Breast epithelium (tissue), 4 donors: ENCODE data around the gene RNF223. TPM values are rescaled to one million over a fixed set of nuclear protein-coding genes. Genes with fewer than 3 reads are reported as not detected.

Experiments
- DNase-seq, 2 donors: peaks; one replicate each; pipeline ENCODE4 v3.0.0-alpha.2; 2019; ENCODE audit warnings: low spot score in 2 of 2
- H3K27ac ChIP-seq, 2 donors: fragments of 200-600 bp; sonication (generic) in 1 of 2; one replicate each; pipeline ENCODE4 v1.5.1; 2016 to 2019; ENCODE audit warnings: mild to moderate bottlenecking in 1 of 2
- H3K27me3 ChIP-seq, 2 donors: fragments of 200-600 bp; sonication (generic) in 1 of 2; one replicate each; pipeline versions ENCODE4 v1.5.1 to v1.6.0; 2017 to 2019; ENCODE audit warnings: control low read depth in 1 of 2, mild to moderate bottlenecking in 1 of 2
- H3K36me3 ChIP-seq: fragments of 200-600 bp; one replicate; pipeline ENCODE4 v1.5.1; 2019
- H3K4me1 ChIP-seq, 2 donors: fragments of 200-600 bp; sonication (generic); one replicate each; pipeline ENCODE4 v1.5.1; 2016 to 2019; ENCODE audit warnings: control low read depth in 1 of 2
- H3K4me3 ChIP-seq, 3 donors: fragments of 200-600 bp; sonication (generic); 1 replicate in 2 of 3; 2 replicates in 1 of 3; pipeline ENCODE4 v1.5.1; 2016 to 2019; ENCODE audit warnings: mild to moderate bottlenecking in 3 of 3, moderate library complexity in 2 of 3
- H3K9me3 ChIP-seq, 2 donors: fragments of 200-600 bp; sonication (generic) in 1 of 2; one replicate each; pipeline ENCODE4 v1.5.1; 2016 to 2019; ENCODE audit warnings: control low read depth in 1 of 2
- CTCF ChIP-seq, 3 donors: fragments of 450-650 bp; IDR thresholded peaks; one replicate each; pipeline ENCODE4 v1.5.1; 2016 to 2017; ENCODE audit warnings: antibody characterized with exemption in 3 of 3, mild to moderate bottlenecking in 3 of 3, moderate library complexity in 3 of 3
- POLR2A ChIP-seq: fragments of 450-650 bp; IDR thresholded peaks from one replicate; pipeline ENCODE4 v1.6.1; 2016; ENCODE audit warnings: antibody characterized with exemption, mild to moderate bottlenecking, moderate library complexity
- POLR2AphosphoS5 ChIP-seq, 3 donors: sonication (generic); formaldehyde crosslinking; IDR thresholded peaks; one replicate each; pipeline ENCODE4 v1.6.1; 2017; ENCODE audit warnings: antibody characterized with exemption in 3 of 3
- intact Hi-C: fragments of 100-400 bp; cut with DNase I; formaldehyde crosslinking; loops from one replicate; pipeline ENCODE4 v1.15.1; 2023; ENCODE audit warnings: low total_unique reads
- total RNA-seq, 3 donors: library from RNA; depleted of rRNA; stranded (reverse); fragments of >200 nt; gene quantifications; one replicate each; pipeline ENCODE4 v1.1.0, GENCODE V29; 2016

Gene RNF223
- total RNA-seq, 3 donors from 2014 or later, result 0.33 to 2.8 TPM; not detected in 1

GRCh38 chr1:1082776-1083415 is 8.8 kb upstream of the RNF223 start:
- peak in 1 of 2 donors; percentile 50 for DNase-seq
- Histone ChIP-seq H3K27ac (no peak overlapping the region), H3K27me3 (no peaks in the 10 kb centered on the region), H3K4me3 (no peak overlapping the region), H3K36me3 (no peaks in the 10 kb centered on the region), H3K4me1 (peaks cover 0 to 8% of the 10 kb centered on the region in 2 donors), H3K9me3 (no peaks in the 10 kb centered on the region)
- no peak for TF ChIP-seq CTCF (IDR thresholded peaks at IDR 0.05)
- TF ChIP-seq POLR2A, result no peak
- no peak for TF ChIP-seq POLR2AphosphoS5 (IDR thresholded peaks at IDR 0.05)
- intact Hi-C loops, result no loop called here

DNA sequence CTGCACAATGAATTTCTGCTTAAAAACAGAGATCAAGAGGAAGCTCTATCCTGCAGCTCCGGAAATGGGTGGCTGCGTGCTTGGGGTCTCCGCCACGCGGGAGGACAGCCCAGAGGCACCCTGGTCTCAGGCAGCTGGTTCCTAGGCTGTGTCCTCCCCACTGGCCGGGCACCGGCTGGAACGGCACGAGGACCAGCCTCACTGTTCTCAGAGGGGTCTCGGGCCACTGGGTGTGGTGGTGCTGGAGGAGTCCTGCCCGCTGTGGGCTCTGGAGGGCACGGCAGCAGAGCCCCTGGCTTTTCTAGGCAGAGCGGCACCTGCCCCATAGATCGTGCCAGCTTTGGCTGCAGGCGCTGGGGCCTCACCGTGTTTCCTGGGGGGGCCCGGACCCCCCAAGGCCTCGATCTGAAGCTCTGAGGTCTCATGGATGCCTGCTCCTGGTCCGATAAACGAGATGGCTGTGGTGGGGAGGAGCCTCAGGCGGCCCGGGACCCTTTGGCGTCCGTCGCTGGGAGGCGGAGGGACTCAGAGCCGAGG is 8.2 kb upstream of the RNF223 start:
- no peaks in the 10 kb centered on the region for H3K36me3 ChIP-seq

GRCh38 chr1:1081311-1082238 is 7.5 kb upstream of the RNF223 start:
- peak in 1 of 2 donors; percentile 49 for DNase-seq
- H3K36me3 ChIP-seq, result no peaks in the 10 kb centered on the region
- no peaks in the 10 kb centered on the region for H3K27me3 ChIP-seq

More for the DNA sequence above, 8.2 kb upstream of the RNF223 start:
- DNase-seq, result peak in 1 of 2 donors; percentile 45
- intact Hi-C loops, result no loop called here
- Histone ChIP-seq H3K27me3 (no peaks in the 10 kb centered on the region), H3K4me3 (no peak overlapping the region), H3K4me1 (peaks cover 0 to 8% of the 10 kb centered on the region in 2 donors), H3K27ac (no peak overlapping the region), H3K9me3 (no peaks in the 10 kb centered on the region)
- TF ChIP-seq POLR2AphosphoS5 (IDR thresholded peaks at IDR 0.05) (no peak), CTCF (IDR thresholded peaks at IDR 0.05) (no peak), POLR2A (no peak)

DNA sequence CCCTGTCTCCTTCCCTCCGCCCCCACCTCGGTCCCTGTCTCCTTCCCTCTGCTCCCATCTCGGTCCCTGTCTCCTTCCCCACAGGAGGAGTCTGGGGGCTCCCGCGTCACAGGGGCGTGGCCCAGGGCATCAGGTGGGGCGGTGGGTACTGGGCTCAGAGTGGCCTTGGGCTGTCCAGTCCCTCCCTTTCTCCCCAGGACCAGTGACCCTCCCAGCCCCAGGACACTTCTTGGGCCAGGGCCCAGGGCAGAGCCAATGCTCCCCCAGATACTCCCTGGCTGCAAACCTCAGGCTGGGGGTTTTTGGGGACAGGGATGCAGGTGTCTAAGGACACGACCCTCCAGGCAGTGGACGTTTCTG is 6.8 kb upstream of the RNF223 start:
- Histone ChIP-seq H3K27ac (no peak overlapping the region), H3K4me3 (no peak overlapping the region), H3K36me3 (no peaks in the 10 kb centered on the region), H3K27me3 (no peaks in the 10 kb centered on the region), H3K9me3 (no peaks in the 10 kb centered on the region), H3K4me1 (peaks cover 0 to 8% of the 10 kb centered on the region in 2 donors)
- peak in 1 of 2 donors; percentile 48 for DNase-seq
- TF ChIP-seq POLR2AphosphoS5 (IDR thresholded peaks at IDR 0.05), result no peak
- no peak for TF ChIP-seq POLR2A
- intact Hi-C loops, result no loop called here

More at GRCh38 chr1:1081311-1082238, 7.5 kb upstream of the RNF223 start:
- Histone ChIP-seq H3K27ac (no peak overlapping the region), H3K4me1 (peaks cover 0 to 8% of the 10 kb centered on the region in 2 donors), H3K4me3 (no peak overlapping the region), H3K9me3 (no peaks in the 10 kb centered on the region)
- intact Hi-C loops, result no loop called here
- TF ChIP-seq POLR2A, result no peak
- TF ChIP-seq CTCF (IDR thresholded peaks at IDR 0.05), result no peak
- no peak for TF ChIP-seq POLR2AphosphoS5 (IDR thresholded peaks at IDR 0.05)

- intact Hi-C loops, result no loop called here
- H3K4me3 ChIP-seq, result peak overlapping the region in 2 of 3 donors; percentile 48 to 75
These were observed 6.1 kb upstream of the RNF223 start for GRCh38 chr1:1080122-1080757.

More at GRCh38 chr1:1080122-1080757, 6.1 kb upstream of the RNF223 start:
- Histone ChIP-seq H3K4me1 (peaks cover 0 to 8% of the 10 kb centered on the region in 2 donors), H3K27ac (peak overlapping the region; percentile 92 to 94), H3K36me3 (no peaks in the 10 kb centered on the region), H3K27me3 (peaks cover 0 to under 1% of the 10 kb centered on the region in 2 donors), H3K9me3 (no peaks in the 10 kb centered on the region)
- TF ChIP-seq POLR2AphosphoS5 (IDR thresholded peaks at IDR 0.05), result no peak
- TF ChIP-seq POLR2A, result no peak
- TF ChIP-seq CTCF (IDR thresholded peaks at IDR 0.05), result no peak
- peak; percentile 69 to 71 for DNase-seq
